HepG2 (cell line): ENCODE results near the gene ZNF629. TPM values are rescaled to one million over a fixed set of nuclear protein-coding genes. Genes with fewer than 3 reads are reported as not detected.

ENCODE experiments used
- ATF7 ChIP-seq, 2 experiments: fragments of 450-650 bp in 1 of 2; sonication (generic) in 1 of 2; formaldehyde crosslinking in 1 of 2; IDR thresholded peaks; 2 replicates each; pipeline versions ENCODE4 v1.4.0 to v1.6.1; 2016 to 2020; ENCODE audit warnings: antibody characterized with exemption in 1 of 2, mild to moderate bottlenecking in 1 of 2, missing genetic modification reagents in 1 of 2
- E2F5 ChIP-seq: sonication (generic); formaldehyde crosslinking; conservative IDR thresholded peaks from 2 replicates; pipeline ENCODE4 v1.4.0; 2020; ENCODE audit warnings: missing genetic modification reagents
- ELF4 ChIP-seq: sonication (generic); formaldehyde crosslinking; IDR thresholded peaks from 2 replicates; pipeline ENCODE4 v1.5.0; 2020; ENCODE audit warnings: missing genetic modification reagents, mild to moderate bottlenecking, moderate library complexity, borderline replicate concordance
- ELK4 ChIP-seq: sonication (generic); formaldehyde crosslinking; IDR thresholded peaks from 2 replicates; pipeline ENCODE4 v1.9.0; 2021; ENCODE audit warnings: missing genetic modification reagents, borderline replicate concordance
- ISX ChIP-seq: sonication (generic); formaldehyde crosslinking; conservative IDR thresholded peaks from 2 replicates; pipeline ENCODE4 v1.5.0; 2020; ENCODE audit warnings: missing genetic modification reagents
- MBNL3 ChIP-seq: fragments of 250-450 bp; sonication (Bioruptor Pico); conservative IDR thresholded peaks from 2 replicates; pipeline ENCODE4 v1.8.0; 2022; ENCODE audit warnings: mild to moderate bottlenecking, inconsistent platforms
- MXD3 ChIP-seq: IDR thresholded peaks from 2 replicates; pipeline ENCODE4 v1.6.1; 2016; ENCODE audit warnings: mild to moderate bottlenecking, missing biosample characterization, missing genetic modification reagents
- NFRKB ChIP-seq: fragments of 450-650 bp; IDR thresholded peaks from 2 replicates; pipeline ENCODE4 v1.6.1; 2017
- RBAK ChIP-seq: sonication (generic); formaldehyde crosslinking; IDR thresholded peaks from 2 replicates; pipeline ENCODE4 v1.5.1; 2020; ENCODE audit warnings: mild to moderate bottlenecking, missing genetic modification reagents
- RFXANK ChIP-seq: IDR thresholded peaks from 2 replicates; pipeline ENCODE4 v1.6.1; 2016
- SKIL ChIP-seq: sonication (generic); formaldehyde crosslinking; IDR thresholded peaks from 2 replicates; pipeline ENCODE4 v1.8.0; 2022; ENCODE audit warnings: missing genetic modification reagents, mild to moderate bottlenecking, moderate library complexity, borderline replicate concordance
- SUZ12 ChIP-seq: fragments of 150-350 bp; IDR thresholded peaks from 2 replicates; pipeline ENCODE4 v1.6.1; 2014; ENCODE audit warnings: low read depth, low read length
- ZNF263 ChIP-seq: sonication (generic); formaldehyde crosslinking; IDR thresholded peaks from 2 replicates; pipeline ENCODE4 v1.4.0; 2020; ENCODE audit warnings: missing genetic modification reagents
- ZNF468 ChIP-seq: sonication (generic); formaldehyde crosslinking; IDR thresholded peaks from 2 replicates; pipeline ENCODE4 v1.8.0; 2022; ENCODE audit warnings: mild to moderate bottlenecking, moderate library complexity, missing genetic modification reagents
- ZNF619 ChIP-seq: sonication (generic); formaldehyde crosslinking; IDR thresholded peaks from 2 replicates; pipeline ENCODE4 v1.4.0; 2020; ENCODE audit warnings: mild to moderate bottlenecking, missing genetic modification reagents
- ZSCAN12 ChIP-seq: sonication (generic); formaldehyde crosslinking; IDR thresholded peaks from 2 replicates; pipeline ENCODE4 v1.9.0; 2021; ENCODE audit warnings: mild to moderate bottlenecking, missing genetic modification reagents
- polyA plus RNA-seq, 8 experiments: library from polyadenylated mRNA; depleted of rRNA in 3 of 8; stranded (reverse) in 7 of 8; unstranded in 1 of 8; fragments of >200 nt; fragmentation: Illumina TruSeq in 4 of 8; extraction: Trizol in 4 of 8; gene quantifications; 2 replicates each; pipeline versions ENCODE4 v1.2.1 to v1.2.3, GENCODE V29; 2011 to 2016; ENCODE audit warnings: low read depth in 4 of 8, missing spikeins in 1 of 8, mixed read lengths in 1 of 8; ENCODE audit not compliant: insufficient read depth in 1 of 8
- total RNA-seq, 5 experiments: library from RNA; depleted of rRNA; stranded (reverse); fragments of >200 nt; fragmentation: Illumina TruSeq; extraction: Trizol; gene quantifications; 2 replicates each; pipeline ENCODE4 v1.2.3, GENCODE V29; 2016; ENCODE audit warnings: low read depth in 1 of 5
- TF ChIP-seq, protein P1 (sequence below): sonication (generic); formaldehyde crosslinking; IDR thresholded peaks from 2 replicates; pipeline ENCODE4 v1.4.0; 2020; ENCODE audit warnings: mild to moderate bottlenecking, missing genetic modification reagents
- TF ChIP-seq, protein P2 (sequence below): IDR thresholded peaks from 2 replicates; pipeline ENCODE4 v1.6.1; 2012; ENCODE audit warnings: low read length, improper control_type of control experiment

The ZNF629 gene
- total and polyA plus RNA-seq, 2 of the 13 experiments (the other 11 are each of a cell fraction or from before 2014, with no cell fraction given) = 6.1 to 16.5 TPM

DNA sequence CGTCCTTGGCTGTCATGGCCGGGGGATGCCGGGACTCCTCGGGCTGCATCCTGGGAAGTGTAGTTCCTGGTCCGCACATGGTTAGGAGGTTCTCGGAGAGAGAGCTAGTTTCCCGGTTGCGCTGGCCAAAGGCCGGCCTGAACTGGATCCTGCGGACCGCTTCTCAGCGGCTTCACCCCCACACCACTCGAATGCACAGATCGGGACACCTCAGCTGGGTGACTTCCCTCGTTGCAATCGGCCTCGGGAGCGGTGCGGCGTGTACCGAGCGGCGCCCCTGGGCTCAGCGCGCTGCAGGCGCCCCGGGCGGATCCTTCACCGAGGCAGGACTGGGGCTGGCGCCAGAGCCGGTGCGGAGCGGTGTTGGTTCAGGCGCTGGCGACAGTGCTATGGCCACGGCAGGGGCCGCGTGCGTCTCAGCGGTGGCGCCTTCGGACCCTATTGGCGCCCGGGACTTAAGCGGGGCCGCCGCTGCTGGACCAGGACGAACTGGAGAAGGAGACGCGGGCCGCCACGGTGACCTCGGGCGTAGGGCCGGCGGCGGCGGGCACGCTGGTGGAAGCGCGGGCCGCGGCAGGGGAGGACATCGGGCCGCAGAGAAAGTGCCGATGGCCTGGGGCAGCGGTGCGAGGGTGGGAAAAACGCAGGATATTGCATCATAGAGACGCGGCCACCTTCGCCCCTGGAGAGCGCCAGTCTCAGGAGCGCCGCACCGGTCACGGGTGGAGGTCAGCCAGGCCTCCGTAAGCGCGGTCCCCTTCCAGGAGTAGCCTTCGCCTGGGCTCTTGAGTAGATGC is 11.4 kb downstream of the ZNF629 start (continued):
- TF ChIP-seq SKIL (CRISPR knock-in tag) = no peak
- TF ChIP-seq RFXANK (CRISPR knock-in tag) = 0 out of 2 replicates have a peak, but pooled peaks have one; percentile 2
- TF ChIP-seq, protein P1, sequence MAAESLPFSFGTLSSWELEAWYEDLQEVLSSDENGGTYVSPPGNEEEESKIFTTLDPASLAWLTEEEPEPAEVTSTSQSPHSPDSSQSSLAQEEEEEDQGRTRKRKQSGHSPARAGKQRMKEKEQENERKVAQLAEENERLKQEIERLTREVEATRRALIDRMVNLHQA = no peak
- TF ChIP-seq MBNL3 (CRISPR knock-in tag) = no peak
- peak; percentile 79 for TF ChIP-seq SUZ12
- 0 out of 2 replicates have a peak, but pooled peaks have one; percentile 30 for TF ChIP-seq ELF4 (CRISPR knock-in tag)
- TF ChIP-seq ZSCAN12 = no peak
- peak; percentile 95 for TF ChIP-seq MXD3
- peak; percentile 83; the same call in 1 of the 2 replicates for TF ChIP-seq ZNF619
- TF ChIP-seq E2F5 (CRISPR knock-in tag) = no peak; the same call in 1 of the 2 replicates
- no peak for TF ChIP-seq RBAK (CRISPR knock-in tag)
- TF ChIP-seq, protein P2, sequence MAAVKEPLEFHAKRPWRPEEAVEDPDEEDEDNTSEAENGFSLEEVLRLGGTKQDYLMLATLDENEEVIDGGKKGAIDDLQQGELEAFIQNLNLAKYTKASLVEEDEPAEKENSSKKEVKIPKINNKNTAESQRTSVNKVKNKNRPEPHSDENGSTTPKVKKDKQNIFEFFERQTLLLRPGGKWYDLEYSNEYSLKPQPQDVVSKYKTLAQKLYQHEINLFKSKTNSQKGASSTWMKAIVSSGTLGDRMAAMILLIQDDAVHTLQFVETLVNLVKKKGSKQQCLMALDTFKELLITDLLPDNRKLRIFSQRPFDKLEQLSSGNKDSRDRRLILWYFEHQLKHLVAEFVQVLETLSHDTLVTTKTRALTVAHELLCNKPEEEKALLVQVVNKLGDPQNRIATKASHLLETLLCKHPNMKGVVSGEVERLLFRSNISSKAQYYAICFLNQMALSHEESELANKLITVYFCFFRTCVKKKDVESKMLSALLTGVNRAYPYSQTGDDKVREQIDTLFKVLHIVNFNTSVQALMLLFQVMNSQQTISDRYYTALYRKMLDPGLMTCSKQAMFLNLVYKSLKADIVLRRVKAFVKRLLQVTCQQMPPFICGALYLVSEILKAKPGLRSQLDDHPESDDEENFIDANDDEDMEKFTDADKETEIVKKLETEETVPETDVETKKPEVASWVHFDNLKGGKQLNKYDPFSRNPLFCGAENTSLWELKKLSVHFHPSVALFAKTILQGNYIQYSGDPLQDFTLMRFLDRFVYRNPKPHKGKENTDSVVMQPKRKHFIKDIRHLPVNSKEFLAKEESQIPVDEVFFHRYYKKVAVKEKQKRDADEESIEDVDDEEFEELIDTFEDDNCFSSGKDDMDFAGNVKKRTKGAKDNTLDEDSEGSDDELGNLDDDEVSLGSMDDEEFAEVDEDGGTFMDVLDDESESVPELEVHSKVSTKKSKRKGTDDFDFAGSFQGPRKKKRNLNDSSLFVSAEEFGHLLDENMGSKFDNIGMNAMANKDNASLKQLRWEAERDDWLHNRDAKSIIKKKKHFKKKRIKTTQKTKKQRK = no peak
- TF ChIP-seq NFRKB = no peak
- TF ChIP-seq ATF7 (IDR thresholded peaks at IDR 0.05) = peak; percentile 69
- TF ChIP-seq ATF7 (CRISPR knock-in tag; IDR thresholded peaks at IDR 0.05) = peak; percentile 21; the same call in 1 of the 2 replicates
- TF ChIP-seq ZNF468 (CRISPR knock-in tag) = peak; percentile 97
- TF ChIP-seq ELK4 = peak; percentile 79; the same call in 1 of the 2 replicates
- TF ChIP-seq ZNF263 (CRISPR knock-in tag) = peak; percentile 50; the same call in 1 of the 2 replicates
- peak; percentile 11; the same call in 1 of the 2 replicates for TF ChIP-seq ISX
